Medulla oblongata (tissue), 1 donor: ENCODE measurements around the gene RAPGEF4.

ENCODE experiments used
- DNase-seq: peaks from one replicate; pipeline ENCODE4 v3.0.0-alpha.2; 2015; ENCODE audit errors: extremely low spot score

RAPGEF4 gene

GRCh38 chr2:172823261-172823850 is 87.7 kb downstream of the RAPGEF4 start:
- DNase-seq, result no peak

- no peak for DNase-seq
These were observed 90.9 kb downstream of the RAPGEF4 start for GRCh38 chr2:172826522-172826921.

GRCh38 chr2:172829229-172829628 is 93.6 kb downstream of the RAPGEF4 start:
- no peak for DNase-seq

GRCh38 chr2:172830482-172830881 is 94.8 kb downstream of the RAPGEF4 start:
- DNase-seq, result no peak

- DNase-seq, result no peak
These were observed 98.3 kb downstream of the RAPGEF4 start for GRCh38 chr2:172833898-172834297.

- DNase-seq, result no peak
These were observed 99.2 kb downstream of the RAPGEF4 start for GRCh38 chr2:172834881-172835280.

- no peak for DNase-seq
These were observed 100.7 kb downstream of the RAPGEF4 start for GRCh38 chr2:172836347-172836821.

GRCh38 chr2:172836827-172837226 is 101.2 kb downstream of the RAPGEF4 start:
- DNase-seq, result no peak

GRCh38 chr2:172839446-172839845 is 103.8 kb downstream of the RAPGEF4 start:
- DNase-seq, result no peak

GRCh38 chr2:172842511-172843265 is 107.0 kb downstream of the RAPGEF4 start:
- DNase-seq, result no peak

GRCh38 chr2:172843266-172843582 is 107.6 kb downstream of the RAPGEF4 start:
- no peak for DNase-seq

- no peak for DNase-seq
These were observed 108.5 kb downstream of the RAPGEF4 start for GRCh38 chr2:172843902-172844715.

- DNase-seq, result no peak
These were observed 109.5 kb downstream of the RAPGEF4 start for GRCh38 chr2:172845028-172845630.

GRCh38 chr2:172846551-172846950 is 110.9 kb downstream of the RAPGEF4 start:
- no peak for DNase-seq

GRCh38 chr2:172847188-172847587 is 111.5 kb downstream of the RAPGEF4 start:
- no peak for DNase-seq

GRCh38 chr2:172848519-172848918 is 112.9 kb downstream of the RAPGEF4 start:
- DNase-seq, result no peak

GRCh38 chr2:172849519-172850217 is 114.0 kb downstream of the RAPGEF4 start:
- DNase-seq, result no peak

GRCh38 chr2:172855588-172855987 is 119.9 kb downstream of the RAPGEF4 start:
- no peak for DNase-seq

GRCh38 chr2:172856606-172857005 is 121.0 kb downstream of the RAPGEF4 start:
- no peak for DNase-seq

- DNase-seq, result no peak
These were observed 122.8 kb downstream of the RAPGEF4 start for GRCh38 chr2:172858473-172858745.

GRCh38 chr2:172859581-172860335 is 124.1 kb downstream of the RAPGEF4 start:
- DNase-seq, result peak; percentile 69
